GM23248 (cell line): ENCODE measurements around the gene LGSN.

Experiments used
- EZH2 ChIP-seq: fragments of 200-600 bp; sonication (generic); IDR thresholded peaks from 2 replicates; pipeline ENCODE4 v1.6.1; 2018; ENCODE audit warnings: antibody characterized with exemption, mild to moderate bottlenecking; ENCODE audit not compliant: insufficient read depth, poor library complexity, severe bottlenecking
- EZH2phosphoT487 ChIP-seq: fragments of 200-600 bp; sonication (generic); IDR thresholded peaks from 2 replicates; pipeline ENCODE4 v1.6.1; 2018; ENCODE audit warnings: antibody characterized with exemption, moderate library complexity, mild to moderate bottlenecking, low read depth; ENCODE audit not compliant: insufficient read depth

DNA sequence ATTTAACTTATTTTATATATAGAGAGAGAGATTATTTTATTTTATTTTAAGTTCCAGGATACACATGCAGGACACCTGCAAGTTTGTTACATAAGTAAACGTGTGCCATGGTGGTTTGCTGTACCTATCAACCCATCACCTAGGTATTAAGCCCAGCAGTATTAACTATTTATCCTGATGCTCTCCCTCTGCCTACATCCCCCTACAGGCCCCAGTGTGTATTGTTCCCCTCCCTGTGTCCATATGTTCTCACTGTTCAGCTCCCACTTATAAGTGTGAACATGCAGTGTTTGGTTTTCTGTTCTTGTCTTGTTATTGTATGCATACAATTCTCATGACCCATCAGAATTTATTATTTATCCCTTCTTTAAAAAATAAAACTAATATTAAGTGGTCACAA, 73.9 kb downstream of the LGSN start:
- TF ChIP-seq EZH2phosphoT487 = no peak
- no peak for TF ChIP-seq EZH2
